Peyer's patch (tissue), 4 donors: ENCODE data around the gene SRSF8. TPM values are rescaled to one million over a fixed set of nuclear protein-coding genes. Genes with fewer than 3 reads are reported as not detected.

ENCODE experiments used
- DNase-seq, 3 donors: peaks; one replicate each; pipeline ENCODE4 v3.0.0-alpha.2; 2017 to 2019
- H3K27ac ChIP-seq, 4 donors: fragments of 200-600 bp; sonication (generic); one replicate each; pipeline ENCODE4 v1.5.1; 2016 to 2019
- H3K27me3 ChIP-seq, 2 donors: fragments of 200-600 bp; sonication (generic); one replicate each; pipeline ENCODE4 v1.5.1; 2019
- H3K36me3 ChIP-seq, 3 donors: fragments of 200-600 bp; sonication (generic); one replicate each; pipeline ENCODE4 v1.5.1; 2016 to 2019
- H3K4me1 ChIP-seq, 4 donors: fragments of 200-600 bp; sonication (generic); one replicate each; pipeline ENCODE4 v1.5.1; 2016 to 2019
- H3K4me3 ChIP-seq, 4 donors: fragments of 200-600 bp; sonication (generic); 1 replicate in 3 of 4; 2 replicates in 1 of 4; pipeline ENCODE4 v1.5.1; 2016 to 2019; ENCODE audit warnings: mild to moderate bottlenecking in 1 of 4
- H3K9me3 ChIP-seq, 4 donors: fragments of 200-600 bp; sonication (generic); one replicate each; pipeline ENCODE4 v1.5.1; 2016 to 2019; ENCODE audit warnings: mild to moderate bottlenecking in 1 of 4
- POLR2A ChIP-seq, 2 donors: fragments of 450-650 bp; IDR thresholded peaks; one replicate each; pipeline ENCODE4 v1.5.1; 2017; ENCODE audit warnings: antibody characterized with exemption in 2 of 2, mild to moderate bottlenecking in 2 of 2, moderate library complexity in 2 of 2
- total RNA-seq, 4 donors: library from RNA; depleted of rRNA; stranded (reverse); fragments of >200 nt; gene quantifications; one replicate each; pipeline ENCODE4 v1.1.0, GENCODE V29; 2016
- TF ChIP-seq, protein P1 (sequence below), 6 experiments: fragments of 450-650 bp in 4 of 6; fragments of 200-600 bp in 2 of 6; sonication (generic) in 1 of 6; IDR thresholded peaks; one replicate each; pipeline ENCODE4 v1.5.1; 2017 to 2019; ENCODE audit warnings: antibody characterized with exemption in 6 of 6, mild to moderate bottlenecking in 3 of 6, moderate library complexity in 1 of 6

Gene SRSF8
- total RNA-seq, 4 donors from 2014 or later: 19.0 to 41.0 (median 27.4) TPM

GRCh38 chr11:95055283-95055897, 11.3 kb upstream of the SRSF8 start:
- DNase-seq: no peak
- H3K4me3 ChIP-seq: no peak overlapping the region
- no peak for TF ChIP-seq POLR2A (IDR thresholded peaks at IDR 0.05)
- TF ChIP-seq, protein P1, sequence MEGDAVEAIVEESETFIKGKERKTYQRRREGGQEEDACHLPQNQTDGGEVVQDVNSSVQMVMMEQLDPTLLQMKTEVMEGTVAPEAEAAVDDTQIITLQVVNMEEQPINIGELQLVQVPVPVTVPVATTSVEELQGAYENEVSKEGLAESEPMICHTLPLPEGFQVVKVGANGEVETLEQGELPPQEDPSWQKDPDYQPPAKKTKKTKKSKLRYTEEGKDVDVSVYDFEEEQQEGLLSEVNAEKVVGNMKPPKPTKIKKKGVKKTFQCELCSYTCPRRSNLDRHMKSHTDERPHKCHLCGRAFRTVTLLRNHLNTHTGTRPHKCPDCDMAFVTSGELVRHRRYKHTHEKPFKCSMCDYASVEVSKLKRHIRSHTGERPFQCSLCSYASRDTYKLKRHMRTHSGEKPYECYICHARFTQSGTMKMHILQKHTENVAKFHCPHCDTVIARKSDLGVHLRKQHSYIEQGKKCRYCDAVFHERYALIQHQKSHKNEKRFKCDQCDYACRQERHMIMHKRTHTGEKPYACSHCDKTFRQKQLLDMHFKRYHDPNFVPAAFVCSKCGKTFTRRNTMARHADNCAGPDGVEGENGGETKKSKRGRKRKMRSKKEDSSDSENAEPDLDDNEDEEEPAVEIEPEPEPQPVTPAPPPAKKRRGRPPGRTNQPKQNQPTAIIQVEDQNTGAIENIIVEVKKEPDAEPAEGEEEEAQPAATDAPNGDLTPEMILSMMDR (IDR thresholded peaks at IDR 0.05): no peak

GRCh38 chr11:95057959-95058358, 8.8 kb upstream of the SRSF8 start:
- Histone ChIP-seq H3K27me3 (no peaks in the 10 kb centered on the region), H3K9me3 (no peaks in the 10 kb centered on the region), H3K27ac (no peak overlapping the region), H3K36me3 (no peaks in the 10 kb centered on the region), H3K4me1 (peaks cover 0 to 5% (median 0%) of the 10 kb centered on the region in 4 donors), H3K4me3 (no peak overlapping the region)
- TF ChIP-seq, protein P1 (IDR thresholded peaks at IDR 0.05): no peak
- TF ChIP-seq POLR2A (IDR thresholded peaks at IDR 0.05): no peak
- no peak for DNase-seq

More at GRCh38 chr11:95055283-95055897, 11.3 kb upstream of the SRSF8 start:
- Histone ChIP-seq H3K27ac (no peak overlapping the region), H3K9me3 (no peaks in the 10 kb centered on the region), H3K4me1 (peaks cover 0 to 5% (median 0%) of the 10 kb centered on the region in 4 donors), H3K36me3 (no peaks in the 10 kb centered on the region), H3K27me3 (no peaks in the 10 kb centered on the region)

DNA sequence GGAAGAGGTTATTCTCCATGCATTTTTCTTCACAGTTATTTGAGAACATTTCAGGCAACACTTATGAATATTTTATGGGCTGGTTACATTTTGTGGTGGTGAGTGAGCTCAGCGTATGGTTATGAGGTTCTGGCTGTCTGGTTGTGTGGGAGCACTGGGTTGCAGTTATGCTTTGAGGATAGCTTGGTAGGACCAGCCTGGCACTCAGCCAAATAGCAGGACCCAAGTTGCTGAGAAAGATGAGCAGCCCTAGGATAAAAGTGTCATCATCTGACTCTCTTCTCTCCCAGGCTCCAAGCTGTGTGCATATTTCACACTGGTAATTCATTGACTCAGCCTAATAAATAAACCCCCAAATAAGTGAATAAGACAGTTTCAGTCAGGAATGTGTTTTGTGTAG, 8.1 kb upstream of the SRSF8 start:
- no peak for TF ChIP-seq POLR2A (IDR thresholded peaks at IDR 0.05)
- Histone ChIP-seq H3K4me3 (no peak overlapping the region), H3K36me3 (no peaks in the 10 kb centered on the region), H3K27ac (no peak overlapping the region), H3K9me3 (no peaks in the 10 kb centered on the region), H3K4me1 (peaks cover 0 to 5% (median 0%) of the 10 kb centered on the region in 4 donors), H3K27me3 (no peaks in the 10 kb centered on the region)
- no peak for DNase-seq

- Histone ChIP-seq H3K9me3 (no peaks in the 10 kb centered on the region), H3K36me3 (no peaks in the 10 kb centered on the region), H3K27me3 (no peaks in the 10 kb centered on the region), H3K4me1 (peaks cover 0 to 2% (median 0%) of the 10 kb centered on the region in 4 donors), H3K27ac (no peak overlapping the region), H3K4me3 (no peak overlapping the region)
- no peak for DNase-seq
- no peak for TF ChIP-seq POLR2A (IDR thresholded peaks at IDR 0.05)
- TF ChIP-seq, protein P1 (IDR thresholded peaks at IDR 0.05): no peak
Observed at GRCh38 chr11:95059046-95059445, 7.7 kb upstream of the SRSF8 start.

DNA sequence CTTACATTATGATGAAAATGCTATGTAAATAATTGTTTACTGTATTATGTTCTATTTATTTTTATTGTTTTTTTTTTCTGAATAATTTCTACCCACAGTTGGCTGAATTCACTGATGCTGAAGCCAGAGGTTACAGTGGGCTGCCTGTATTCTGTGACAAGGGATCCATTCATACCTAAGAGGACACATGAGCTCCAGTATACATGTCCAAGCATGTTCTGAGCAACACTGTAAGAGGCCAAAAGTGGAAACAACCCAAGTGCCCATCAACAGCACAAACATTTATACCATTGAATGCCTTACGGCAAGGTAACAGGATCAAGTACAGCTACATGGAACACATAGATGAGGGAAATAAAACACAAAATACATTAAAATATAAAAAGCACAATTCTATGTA, 1.4 kb upstream of the SRSF8 start:
- Histone ChIP-seq H3K4me3 (no peak overlapping the region), H3K9me3 (no peaks in the 10 kb centered on the region), H3K4me1 (peaks cover 0 to 16% (median 6%) of the 10 kb centered on the region in 4 donors), H3K27ac (no peak overlapping the region), H3K36me3 (no peaks in the 10 kb centered on the region), H3K27me3 (no peaks in the 10 kb centered on the region)
- no peak for DNase-seq
- TF ChIP-seq POLR2A (IDR thresholded peaks at IDR 0.05): no peak
- TF ChIP-seq, protein P1 (IDR thresholded peaks at IDR 0.05): no peak

GRCh38 chr11:95067039-95067840, 521 bp downstream of the SRSF8 start:
- Histone ChIP-seq H3K36me3 (no peaks in the 10 kb centered on the region), H3K27ac (peak overlapping the region; percentile 96 to 99 (median 98)), H3K4me3 (peak overlapping the region; percentile 68 to 95 (median 82)), H3K9me3 (no peaks in the 10 kb centered on the region), H3K4me1 (peaks cover 0 to 16% (median 6%) of the 10 kb centered on the region in 4 donors), H3K27me3 (no peaks in the 10 kb centered on the region)
- peak; percentile 56 to 64 for TF ChIP-seq POLR2A (IDR thresholded peaks at IDR 0.05)
- TF ChIP-seq, protein P1 (IDR thresholded peaks at IDR 0.05): peak; percentile 22 to 70 (median 58)
- DNase-seq: peak; percentile 78 to 91 (median 89)
